OCI-LY3 (cell line): ENCODE data around the gene GCNA.
A peak's percentile ranks its signal among the peaks of the same experiment; 100 is the strongest.

ENCODE experiments used
- H2AFZ ChIP-seq: fragments of 200-600, 300-600 bp; shearing (Covaris generic); 2 replicates; pipeline ENCODE4 v1.6.0; 2014; ENCODE audit warnings: antibody characterized with exemption, low read depth, low read length
- H3K27ac ChIP-seq: fragments of 200-600, 300-600 bp; sonication (generic); 2 replicates; pipeline ENCODE4 v1.5.1; 2014; ENCODE audit warnings: mild to moderate bottlenecking, low read length, moderate library complexity, mixed read lengths
- H3K27me3 ChIP-seq: fragments of 200-600, 300-600 bp; sonication (generic); 2 replicates; pipeline ENCODE4 v1.6.1; 2014; ENCODE audit warnings: low read depth, low read length, mixed read lengths
- H3K36me3 ChIP-seq: fragments of 200-600, 300-600 bp; sonication (generic); replicated peaks from 2 replicates; pipeline ENCODE3; 2014; ENCODE audit warnings: low read depth, low read length, mixed read lengths
- H3K4me1 ChIP-seq: fragments of 300-600, 200-600 bp; sonication (generic); 2 replicates; pipeline ENCODE4 v1.6.1; 2014; ENCODE audit warnings: low read length, mixed read lengths
- H3K4me2 ChIP-seq: fragments of 200-600, 300-600 bp; sonication (generic); 2 replicates; pipeline ENCODE4 v1.6.1; 2014; ENCODE audit warnings: low read length, mixed read lengths
- H3K4me3 ChIP-seq: fragments of 300-600, 200-600 bp; sonication (generic); 2 replicates; pipeline ENCODE4 v1.5.1; 2014; ENCODE audit warnings: antibody characterized with exemption, mild to moderate bottlenecking, low read length, moderate library complexity
- H3K79me2 ChIP-seq: fragments of 300-600, 200-600 bp; shearing (Covaris generic); 2 replicates; pipeline ENCODE4 v1.6.1; 2014; ENCODE audit warnings: mild to moderate bottlenecking, low read length, mixed read lengths
- H3K9ac ChIP-seq: fragments of 300-600, 200-600 bp; shearing (Covaris generic); 2 replicates; pipeline ENCODE4 v1.6.0; 2014; ENCODE audit warnings: mild to moderate bottlenecking, low read length, moderate library complexity
- H3K9me3 ChIP-seq: fragments of 200-600, 300-600 bp; shearing (Covaris generic); 2 replicates; pipeline ENCODE4 v1.6.1; 2014; ENCODE audit warnings: low read length, mixed read lengths; ENCODE audit not compliant: insufficient read depth
- H4K20me1 ChIP-seq: fragments of 200-600, 300-600 bp; sonication (generic); 2 replicates; pipeline ENCODE4 v1.6.1; 2016; ENCODE audit warnings: low read length, mixed read lengths; ENCODE audit not compliant: insufficient read depth
- CTCF ChIP-seq: fragments of 200-600, 300-600 bp; sonication (generic); IDR thresholded peaks from 2 replicates; pipeline ENCODE4 v1.5.1; 2014; ENCODE audit warnings: antibody characterized with exemption, low read length, low read depth
- EZH2phosphoT487 ChIP-seq: fragments of 200-600 bp; shearing (Covaris generic); IDR thresholded peaks from 2 replicates; pipeline ENCODE4 v1.6.1; 2018; ENCODE audit warnings: antibody characterized with exemption, mixed run types, low read depth

Gene GCNA

GRCh38 chrX:71578253-71579135 is at the start of gene GCNA:
Gene GCNA (plus strand): TSS chrX:71578437. CDS start chrX:71580822, 2,385 bp downstream.
- Histone ChIP-seq H3K79me2 (peaks cover 7% of the 10 kb centered on the region; the same call in 1 of the 2 replicates), H3K27ac (no peak within 1 kb of the TSS), H3K4me2 (no peak within 1 kb of the TSS), H3K9ac (no peak within 1 kb of the TSS), H3K36me3 (peaks cover 37% of the 10 kb centered on the region), H3K4me1 (no peaks in the 10 kb centered on the region), H3K27me3 (no peaks in the 10 kb centered on the region), H2AFZ (no peak within 1 kb of the TSS), H3K4me3 (no peak within 1 kb of the TSS), H3K9me3 (no peaks in the 10 kb centered on the region), H4K20me1 (no peaks in the 10 kb centered on the region)
- TF ChIP-seq EZH2phosphoT487 = no peak
- no peak for TF ChIP-seq CTCF

- Histone ChIP-seq H3K9ac (peak overlapping the region; percentile 86), H4K20me1 (peaks cover 34% of the 10 kb centered on the region), H3K4me3 (peak overlapping the region; percentile 97), H3K4me1 (peaks cover 27% of the 10 kb centered on the region), H3K9me3 (no peaks in the 10 kb centered on the region), H3K4me2 (peak overlapping the region; percentile 88), H2AFZ (peak overlapping the region; percentile 29; the same call in 1 of the 2 replicates), H3K36me3 (peaks cover 20% of the 10 kb centered on the region), H3K27me3 (no peaks in the 10 kb centered on the region; the same call in 1 of the 2 replicates), H3K27ac (peak overlapping the region; percentile 94), H3K79me2 (peaks cover 52% of the 10 kb centered on the region)
- no peak for TF ChIP-seq EZH2phosphoT487
- no peak for TF ChIP-seq CTCF
These were observed 46.0 kb upstream of the GCNA start for GRCh38 chrX:71532078-71532752.

- peak within 1 kb of the TSS; percentile 97 for H3K4me3 ChIP-seq
- H3K27ac ChIP-seq = peak within 1 kb of the TSS; percentile 94
- peaks cover 41% of the 10 kb centered on the region for H4K20me1 ChIP-seq
- peaks cover 30% of the 10 kb centered on the region for H3K4me1 ChIP-seq
- peak within 1 kb of the TSS; percentile 29; the same call in 1 of the 2 replicates for H2AFZ ChIP-seq
- peak within 1 kb of the TSS; percentile 99 for H3K9ac ChIP-seq
- no peak for TF ChIP-seq EZH2phosphoT487
- no peak for TF ChIP-seq CTCF
- peaks cover 23% of the 10 kb centered on the region for H3K36me3 ChIP-seq
- peaks cover 59% of the 10 kb centered on the region for H3K79me2 ChIP-seq
- H3K4me2 ChIP-seq = peak within 1 kb of the TSS; percentile 88
- no peaks in the 10 kb centered on the region for H3K9me3 ChIP-seq
- H3K27me3 ChIP-seq = no peaks in the 10 kb centered on the region
These were observed 45.3 kb upstream of the GCNA start, which contains the start of gene OGT for GRCh38 chrX:71532753-71533425. Gene OGT (plus strand): TSS chrX:71533104. CDS start chrX:71533300, 196 bp downstream.

- H3K4me1 ChIP-seq = peaks cover 36% of the 10 kb centered on the region
- H4K20me1 ChIP-seq = peaks cover 47% of the 10 kb centered on the region
- H3K79me2 ChIP-seq = peaks cover 65% of the 10 kb centered on the region
- peak overlapping the region; percentile 97 for H3K4me3 ChIP-seq
- H3K9me3 ChIP-seq = no peaks in the 10 kb centered on the region
- peak overlapping the region; percentile 99 for H3K9ac ChIP-seq
- peaks cover 29% of the 10 kb centered on the region for H3K36me3 ChIP-seq
- peak overlapping the region; percentile 82 for H3K4me2 ChIP-seq
- H3K27ac ChIP-seq = peak overlapping the region; percentile 94
- no peaks in the 10 kb centered on the region for H3K27me3 ChIP-seq
- H2AFZ ChIP-seq = no peak overlapping the region
- TF ChIP-seq EZH2phosphoT487 = no peak
- no peak for TF ChIP-seq CTCF
These were observed 44.8 kb upstream of the GCNA start for GRCh38 chrX:71533516-71533850.
